Panc1 (cell line): ENCODE data around the gene TDRD10. TPM values are rescaled to one million over a fixed set of nuclear protein-coding genes. Genes with fewer than 3 reads are reported as not detected.

ENCODE experiments used
- ATAC-seq: fragments of 200-7000 bp; cut with Tn5 transposase; 2 replicates; pipeline ENCODE4 v1.9.1; 2020; ENCODE audit warnings: mild to moderate bottlenecking, moderate library complexity
- BruUV-seq: library from RNA; stranded (reverse); fragments of 400-500 nt; replicated peaks from 2 replicates; lab custom pipeline; 2021; lab: Mats Ljungman, UMichigan
- CTCF ChIA-PET: fragments of 300-600 bp; sonication (Branson Sonifier 250); formaldehyde crosslinking; loops from one replicate; lab custom pipeline; 2022; ENCODE audit warnings: antibody characterized with exemption; lab: Charles Lee
- POLR2A ChIA-PET: fragments of 300-600 bp; sonication (Branson Sonifier 250); formaldehyde crosslinking; loops from one replicate; lab custom pipeline; 2022; ENCODE audit warnings: antibody characterized with exemption; lab: Charles Lee
- DNase-seq: peaks from one replicate; pipeline ENCODE4 v3.0.0-alpha.2; 2010; ENCODE audit warnings: low read depth, low spot score
- H3K27ac ChIP-seq: 2 replicates; pipeline ENCODE4 v1.5.1; 2011; ENCODE audit warnings: mild to moderate bottlenecking, low read length, inconsistent platforms
- H3K27me3 ChIP-seq: fragments of 200-500 bp; sonication (Bioruptor generic); 2 replicates; pipeline ENCODE4 v1.6.0; 2014; ENCODE audit warnings: low read length, inconsistent platforms; ENCODE audit not compliant: control insufficient read depth, insufficient read depth
- H3K36me3 ChIP-seq: fragments of 200-500 bp; sonication (Bioruptor generic); 2 replicates; pipeline ENCODE4 v1.5.1; 2014; ENCODE audit warnings: inconsistent platforms, mild to moderate bottlenecking, low read length, moderate library complexity; ENCODE audit not compliant: control insufficient read depth, insufficient read depth
- H3K4me1 ChIP-seq: 2 replicates; pipeline ENCODE4 v1.5.1; 2011; ENCODE audit warnings: inconsistent platforms, mild to moderate bottlenecking, low read length, moderate library complexity; ENCODE audit not compliant: control insufficient read depth, insufficient read depth
- H3K4me3 ChIP-seq, 2 experiments: 2 replicates each; pipeline ENCODE4 v1.5.1; 2011 to 2012; ENCODE audit warnings: low read depth in 2 of 2, low read length in 2 of 2, mild to moderate bottlenecking in 2 of 2, inconsistent platforms in 1 of 2, moderate library complexity in 1 of 2
- H3K9me3 ChIP-seq: fragments of 200-500 bp; sonication (Bioruptor generic); 2 replicates; pipeline ENCODE4 v1.5.1; 2014; ENCODE audit warnings: low read depth, mild to moderate bottlenecking, inconsistent platforms, low read length, moderate library complexity; ENCODE audit not compliant: control insufficient read depth, insufficient read depth
- POLR2AphosphoS5 ChIP-seq: IDR thresholded peaks from 2 replicates; pipeline ENCODE4 v1.6.1; 2012; ENCODE audit warnings: mild to moderate bottlenecking, low read depth, low read length, moderate library complexity
- REST ChIP-seq, 2 experiments: IDR thresholded peaks; 2 replicates each; pipeline ENCODE4 v1.6.1; 2011 to 2012; ENCODE audit warnings: low read depth in 2 of 2, control low read depth in 1 of 2, low read length in 1 of 2, mild to moderate bottlenecking in 1 of 2, moderate library complexity in 1 of 2; ENCODE audit not compliant: insufficient read depth in 1 of 2
- SIN3A ChIP-seq: IDR thresholded peaks from 2 replicates; pipeline ENCODE4 v1.6.1; 2012; ENCODE audit warnings: low read depth, mild to moderate bottlenecking, low read length, moderate library complexity, borderline replicate concordance; ENCODE audit not compliant: insufficient read depth
- TCF7L2 ChIP-seq: IDR thresholded peaks from 2 replicates; pipeline ENCODE4 v1.6.1; 2011; ENCODE audit warnings: mild to moderate bottlenecking, low read depth, low read length, inconsistent platforms
- in situ Hi-C: cut with HindIII; loops from 2 replicates; pipeline ENCODE4 v1.10.0; 2016; ENCODE audit warnings: low sequenced_read_pairs, low pct_unique_long_range_greater_than_20kb
- intact Hi-C: fragments of 100-400 bp; cut with micrococcal nuclease; formaldehyde crosslinking; loops from one replicate; pipeline ENCODE4 v1.10.0; 2022; ENCODE audit not compliant: unreplicated experiment
- total RNA-seq: library from RNA; stranded (reverse); gene quantifications from one replicate; pipeline ENCODE4 v1.2.1, GENCODE V29; 2021; ENCODE audit not compliant: unreplicated experiment
- TF ChIP-seq, protein P1 (sequence below): fragments of 450-650 bp; IDR thresholded peaks from 2 replicates; pipeline ENCODE4 v1.5.1; 2017; ENCODE audit warnings: mild to moderate bottlenecking

Gene TDRD10
- total RNA-seq, 1 experiment from 2014 or later = not detected

DNA sequence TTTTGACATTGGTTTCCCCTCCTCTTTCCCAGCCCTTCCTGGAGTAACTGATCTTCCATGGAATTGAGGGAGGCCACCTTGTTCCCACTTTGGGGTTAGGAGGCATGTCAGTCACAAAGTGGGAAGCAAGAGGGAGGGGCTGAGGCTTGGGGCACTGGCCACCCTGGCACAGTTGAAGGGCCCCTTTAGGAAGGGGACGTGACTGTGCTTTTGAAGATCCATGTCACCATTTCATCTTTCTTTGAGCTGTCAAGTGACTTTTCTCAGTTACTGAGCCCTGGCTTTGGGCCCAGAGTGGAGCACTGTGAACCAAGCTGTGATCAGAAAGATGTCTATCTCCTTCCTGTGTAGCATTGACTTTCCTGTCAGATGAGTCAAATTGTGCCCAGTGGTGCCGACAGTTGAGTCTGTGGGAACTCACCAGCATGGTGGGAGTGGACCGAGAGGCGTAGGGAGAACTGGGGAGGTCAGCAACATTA lies 38.5 kb upstream of the TDRD10 start:
- no peaks in the 10 kb centered on the region for H3K36me3 ChIP-seq
- intact Hi-C loops (no loop called here), in situ Hi-C loops (no loop called here)
- no peak for ATAC-seq
- ChIA-PET CTCF (interaction anchor here (0.6 to 0.7 kb wide), 2 partner anchors 25 to 200 kb away, joined by 3 to 4 read pairs; no protein-coding TSS in a partner anchor), POLR2A (no interaction called here)
- no peak overlapping the region for H3K4me3 ChIP-seq
- DNase-seq = no peak
- H3K27ac ChIP-seq = peak overlapping the region; percentile 51; the same call in 1 of the 2 replicates
- TF ChIP-seq, protein P1, sequence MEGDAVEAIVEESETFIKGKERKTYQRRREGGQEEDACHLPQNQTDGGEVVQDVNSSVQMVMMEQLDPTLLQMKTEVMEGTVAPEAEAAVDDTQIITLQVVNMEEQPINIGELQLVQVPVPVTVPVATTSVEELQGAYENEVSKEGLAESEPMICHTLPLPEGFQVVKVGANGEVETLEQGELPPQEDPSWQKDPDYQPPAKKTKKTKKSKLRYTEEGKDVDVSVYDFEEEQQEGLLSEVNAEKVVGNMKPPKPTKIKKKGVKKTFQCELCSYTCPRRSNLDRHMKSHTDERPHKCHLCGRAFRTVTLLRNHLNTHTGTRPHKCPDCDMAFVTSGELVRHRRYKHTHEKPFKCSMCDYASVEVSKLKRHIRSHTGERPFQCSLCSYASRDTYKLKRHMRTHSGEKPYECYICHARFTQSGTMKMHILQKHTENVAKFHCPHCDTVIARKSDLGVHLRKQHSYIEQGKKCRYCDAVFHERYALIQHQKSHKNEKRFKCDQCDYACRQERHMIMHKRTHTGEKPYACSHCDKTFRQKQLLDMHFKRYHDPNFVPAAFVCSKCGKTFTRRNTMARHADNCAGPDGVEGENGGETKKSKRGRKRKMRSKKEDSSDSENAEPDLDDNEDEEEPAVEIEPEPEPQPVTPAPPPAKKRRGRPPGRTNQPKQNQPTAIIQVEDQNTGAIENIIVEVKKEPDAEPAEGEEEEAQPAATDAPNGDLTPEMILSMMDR = no peak
- TF ChIP-seq POLR2AphosphoS5 = no peak
- no peak for TF ChIP-seq TCF7L2
- no peak for TF ChIP-seq REST (IDR thresholded peaks at IDR 0.05; ENCODE audit: insufficient read depth in 1 of 2, low read depth in 2 of 2, low read length in 1 of 2)
- no peak for TF ChIP-seq SIN3A
- H3K4me1 ChIP-seq = peaks cover 7% of the 10 kb centered on the region
- H3K9me3 ChIP-seq = no peaks in the 10 kb centered on the region
- no TSS peak for BruUV-seq
- H3K27me3 ChIP-seq = no peaks in the 10 kb centered on the region

DNA sequence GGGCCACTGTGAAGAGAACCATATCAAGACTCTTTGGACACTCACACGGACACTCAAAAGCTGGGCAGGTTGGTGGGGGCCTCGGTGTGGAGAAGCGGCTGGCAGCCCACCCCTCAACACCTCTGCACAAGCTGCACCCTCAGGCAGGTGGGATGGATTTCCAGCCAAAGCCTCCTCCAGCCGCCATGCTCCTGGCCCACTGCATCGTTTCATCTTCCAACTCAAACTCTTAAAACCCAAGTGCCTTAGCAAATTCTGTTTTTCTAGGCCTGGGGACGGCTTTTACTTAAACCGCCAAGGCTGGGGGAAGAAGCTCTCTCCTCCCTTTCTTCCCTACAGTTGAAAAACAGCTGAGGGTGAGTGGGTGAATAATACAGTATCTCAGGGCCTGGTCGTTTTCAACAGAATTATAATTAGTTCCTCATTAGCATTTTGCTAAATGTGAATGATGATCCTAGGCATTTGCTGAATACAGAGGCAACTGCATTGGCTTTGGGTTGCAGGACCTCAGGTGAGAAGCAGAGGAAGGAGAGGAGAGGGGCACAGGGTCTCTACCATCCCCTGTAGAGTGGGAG lies 36.3 kb upstream of the TDRD10 start:
- CTCF ChIA-PET = no interaction called here
- TF ChIP-seq TCF7L2 = no peak
- ATAC-seq (no peak), DNase-seq (no peak)
- intact Hi-C loops = no loop called here
- H3K4me3 ChIP-seq = no peak overlapping the region
- H3K9me3 ChIP-seq = no peaks in the 10 kb centered on the region
- in situ Hi-C loops = no loop called here
- H3K4me1 ChIP-seq = peaks cover 7% of the 10 kb centered on the region
- H3K27ac ChIP-seq = no peak overlapping the region
- no TSS peak for BruUV-seq
- H3K27me3 ChIP-seq = no peaks in the 10 kb centered on the region
- H3K36me3 ChIP-seq = no peaks in the 10 kb centered on the region
- POLR2A ChIA-PET = interaction anchor here (0.6 kb wide), 1 partner anchor 194 kb away, joined by 12 read pairs; no protein-coding TSS in a partner anchor

DNA sequence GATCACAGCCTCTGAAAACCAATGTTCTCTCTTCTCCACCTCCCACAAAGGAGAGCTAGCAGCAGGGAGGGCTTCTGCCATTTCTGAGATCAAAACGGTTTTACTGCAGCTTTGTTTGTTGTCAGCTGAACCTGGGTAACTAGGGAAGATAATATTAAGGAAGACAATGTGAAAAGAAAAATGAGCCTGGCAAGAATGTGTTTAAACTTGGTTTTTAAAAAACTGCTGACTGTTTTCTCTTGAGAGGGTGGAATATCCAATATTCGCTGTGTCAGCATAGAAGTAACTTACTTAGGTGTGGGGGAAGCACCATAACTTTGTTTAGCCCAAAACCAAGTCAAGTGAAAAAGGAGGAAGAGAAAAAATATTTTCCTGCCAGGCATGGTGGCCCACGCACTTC lies 35.8 kb upstream of the TDRD10 start:
- peaks cover 7% of the 10 kb centered on the region for H3K4me1 ChIP-seq
- POLR2A ChIA-PET = interaction anchor here (0.6 kb wide), 1 partner anchor 194 kb away, joined by 12 read pairs; no protein-coding TSS in a partner anchor
- H3K9me3 ChIP-seq = no peaks in the 10 kb centered on the region
- DNase-seq (no peak), ATAC-seq (no peak)
- BruUV-seq = no TSS peak
- H3K27ac ChIP-seq = no peak overlapping the region
- in situ Hi-C loops (no loop called here), intact Hi-C loops (no loop called here)
- no peaks in the 10 kb centered on the region for H3K36me3 ChIP-seq
- no peak overlapping the region for H3K4me3 ChIP-seq
- H3K27me3 ChIP-seq = no peaks in the 10 kb centered on the region
- TF ChIP-seq SIN3A (no peak), REST (IDR thresholded peaks at IDR 0.05; ENCODE audit: insufficient read depth in 1 of 2, low read depth in 2 of 2, low read length in 1 of 2) (no peak), POLR2AphosphoS5 (no peak)
- TF ChIP-seq, protein P1 = no peak
- CTCF ChIA-PET = no interaction called here
